NB4 (cell line): ENCODE measurements around the gene IGFBP6.

Experiments
- POLR2A ChIP-seq: IDR thresholded peaks from 2 replicates; pipeline ENCODE4 v1.6.1; 2011; ENCODE audit warnings: mild to moderate bottlenecking; ENCODE audit not compliant: insufficient read length; ENCODE audit errors: extremely low read depth
- TF ChIP-seq, protein P1 (sequence below): IDR thresholded peaks from one replicate; pipeline ENCODE4 v1.5.1; 2012; ENCODE audit warnings: low read depth, low read length

DNA sequence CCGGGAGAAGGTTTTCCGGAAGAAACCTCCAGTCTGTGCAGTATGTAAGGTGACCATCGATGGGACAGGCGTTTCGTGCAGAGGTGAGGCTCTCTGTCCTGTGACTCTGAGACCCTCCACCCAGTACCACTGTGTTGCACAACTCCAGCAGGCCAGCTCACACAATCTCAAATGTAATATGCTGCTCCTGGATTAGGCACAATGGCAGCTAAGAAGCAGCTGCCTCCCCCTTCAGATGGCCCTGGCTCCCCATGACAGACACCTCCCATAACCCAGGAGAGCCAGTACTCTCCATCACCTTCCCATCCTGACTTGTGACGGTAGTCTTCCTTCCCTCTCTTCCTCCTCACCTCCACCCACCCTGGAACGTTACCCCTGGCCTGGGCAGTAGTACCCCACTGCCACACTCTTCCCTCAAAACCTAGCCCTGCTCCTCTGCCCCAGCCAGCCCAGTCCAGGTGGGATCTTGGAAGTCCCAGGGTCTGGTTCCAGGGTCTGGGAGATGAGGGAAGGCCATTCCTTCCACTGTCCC lies 45.5 kb upstream of the IGFBP6 start:
- no peak for TF ChIP-seq POLR2A
- TF ChIP-seq, protein P1, sequence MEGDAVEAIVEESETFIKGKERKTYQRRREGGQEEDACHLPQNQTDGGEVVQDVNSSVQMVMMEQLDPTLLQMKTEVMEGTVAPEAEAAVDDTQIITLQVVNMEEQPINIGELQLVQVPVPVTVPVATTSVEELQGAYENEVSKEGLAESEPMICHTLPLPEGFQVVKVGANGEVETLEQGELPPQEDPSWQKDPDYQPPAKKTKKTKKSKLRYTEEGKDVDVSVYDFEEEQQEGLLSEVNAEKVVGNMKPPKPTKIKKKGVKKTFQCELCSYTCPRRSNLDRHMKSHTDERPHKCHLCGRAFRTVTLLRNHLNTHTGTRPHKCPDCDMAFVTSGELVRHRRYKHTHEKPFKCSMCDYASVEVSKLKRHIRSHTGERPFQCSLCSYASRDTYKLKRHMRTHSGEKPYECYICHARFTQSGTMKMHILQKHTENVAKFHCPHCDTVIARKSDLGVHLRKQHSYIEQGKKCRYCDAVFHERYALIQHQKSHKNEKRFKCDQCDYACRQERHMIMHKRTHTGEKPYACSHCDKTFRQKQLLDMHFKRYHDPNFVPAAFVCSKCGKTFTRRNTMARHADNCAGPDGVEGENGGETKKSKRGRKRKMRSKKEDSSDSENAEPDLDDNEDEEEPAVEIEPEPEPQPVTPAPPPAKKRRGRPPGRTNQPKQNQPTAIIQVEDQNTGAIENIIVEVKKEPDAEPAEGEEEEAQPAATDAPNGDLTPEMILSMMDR = no peak
